OCI-LY3 (cell line): ENCODE data around the gene C12orf57.

ENCODE experiments used
- H2AFZ ChIP-seq: fragments of 200-600, 300-600 bp; shearing (Covaris generic); 2 replicates; pipeline ENCODE4 v1.6.0; 2014; ENCODE audit warnings: antibody characterized with exemption, low read depth, low read length
- H3K27ac ChIP-seq: fragments of 200-600, 300-600 bp; sonication (generic); 2 replicates; pipeline ENCODE4 v1.5.1; 2014; ENCODE audit warnings: mild to moderate bottlenecking, low read length, moderate library complexity, mixed read lengths
- H3K27me3 ChIP-seq: fragments of 200-600, 300-600 bp; sonication (generic); 2 replicates; pipeline ENCODE4 v1.6.1; 2014; ENCODE audit warnings: low read depth, low read length, mixed read lengths
- H3K36me3 ChIP-seq: fragments of 200-600, 300-600 bp; sonication (generic); replicated peaks from 2 replicates; pipeline ENCODE3; 2014; ENCODE audit warnings: low read depth, low read length, mixed read lengths
- H3K4me1 ChIP-seq: fragments of 300-600, 200-600 bp; sonication (generic); 2 replicates; pipeline ENCODE4 v1.6.1; 2014; ENCODE audit warnings: low read length, mixed read lengths
- H3K4me2 ChIP-seq: fragments of 200-600, 300-600 bp; sonication (generic); 2 replicates; pipeline ENCODE4 v1.6.1; 2014; ENCODE audit warnings: low read length, mixed read lengths
- H3K4me3 ChIP-seq: fragments of 300-600, 200-600 bp; sonication (generic); 2 replicates; pipeline ENCODE4 v1.5.1; 2014; ENCODE audit warnings: antibody characterized with exemption, mild to moderate bottlenecking, low read length, moderate library complexity
- H3K79me2 ChIP-seq: fragments of 300-600, 200-600 bp; shearing (Covaris generic); 2 replicates; pipeline ENCODE4 v1.6.1; 2014; ENCODE audit warnings: mild to moderate bottlenecking, low read length, mixed read lengths
- H3K9ac ChIP-seq: fragments of 300-600, 200-600 bp; shearing (Covaris generic); 2 replicates; pipeline ENCODE4 v1.6.0; 2014; ENCODE audit warnings: mild to moderate bottlenecking, low read length, moderate library complexity
- H3K9me3 ChIP-seq: fragments of 200-600, 300-600 bp; shearing (Covaris generic); 2 replicates; pipeline ENCODE4 v1.6.1; 2014; ENCODE audit warnings: low read length, mixed read lengths; ENCODE audit not compliant: insufficient read depth
- H4K20me1 ChIP-seq: fragments of 200-600, 300-600 bp; sonication (generic); 2 replicates; pipeline ENCODE4 v1.6.1; 2016; ENCODE audit warnings: low read length, mixed read lengths; ENCODE audit not compliant: insufficient read depth
- EZH2phosphoT487 ChIP-seq: fragments of 200-600 bp; shearing (Covaris generic); IDR thresholded peaks from 2 replicates; pipeline ENCODE4 v1.6.1; 2018; ENCODE audit warnings: antibody characterized with exemption, mixed run types, low read depth
- TF ChIP-seq, protein P1 (sequence below): fragments of 200-600, 300-600 bp; sonication (generic); IDR thresholded peaks from 2 replicates; pipeline ENCODE4 v1.5.1; 2014; ENCODE audit warnings: antibody characterized with exemption, low read length, low read depth

Gene C12orf57

DNA sequence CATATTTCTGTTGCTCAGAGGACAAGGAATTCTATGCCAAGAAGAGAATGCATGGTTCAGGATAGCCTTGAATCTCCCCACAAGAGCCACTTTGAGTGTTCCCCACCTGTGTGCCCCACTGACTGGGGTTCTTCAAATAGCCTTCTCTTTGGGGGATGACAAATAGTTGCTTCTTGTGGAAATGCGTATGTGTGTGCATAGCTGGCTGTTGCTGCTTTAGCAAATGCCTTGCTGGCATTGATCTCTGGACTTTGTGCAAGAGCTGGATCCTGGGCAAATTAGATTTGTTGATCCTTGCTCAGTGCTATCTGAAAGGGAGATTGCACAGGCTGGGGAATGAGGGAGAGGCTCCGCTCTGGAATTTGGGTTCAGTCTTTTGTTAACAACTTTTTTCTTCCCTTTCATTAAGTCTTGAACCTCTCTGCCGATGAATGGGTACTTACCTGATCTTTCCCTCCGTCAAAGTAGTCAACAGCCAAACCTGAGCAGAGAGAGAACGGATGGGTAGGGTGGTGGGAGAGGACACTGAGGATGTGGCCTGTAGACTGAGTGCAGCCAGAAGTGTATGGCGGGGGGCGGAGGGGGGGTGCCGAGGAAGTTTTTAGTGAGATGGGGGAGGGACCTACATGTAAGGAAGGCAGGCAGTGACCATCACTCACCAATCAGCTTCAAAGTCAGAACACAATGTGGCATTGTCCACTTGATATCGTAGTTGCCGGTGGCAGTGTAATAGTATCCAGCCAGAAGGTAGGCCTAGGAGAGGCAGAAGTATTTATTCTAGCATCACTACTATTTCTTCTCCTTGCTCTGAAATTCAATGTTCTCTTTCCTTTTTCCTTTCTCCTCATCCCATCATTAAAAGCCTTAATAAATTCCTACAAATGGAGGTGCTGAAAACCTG lies 37.6 kb downstream of the C12orf57 start:
- H3K9ac ChIP-seq, result no peak overlapping the region
- H3K36me3 ChIP-seq, result peaks cover 45% of the 10 kb centered on the region
- H3K4me2 ChIP-seq, result no peak overlapping the region
- no peaks in the 10 kb centered on the region for H3K4me1 ChIP-seq
- no peak overlapping the region for H2AFZ ChIP-seq
- H3K79me2 ChIP-seq, result no peaks in the 10 kb centered on the region
- TF ChIP-seq, protein P1, sequence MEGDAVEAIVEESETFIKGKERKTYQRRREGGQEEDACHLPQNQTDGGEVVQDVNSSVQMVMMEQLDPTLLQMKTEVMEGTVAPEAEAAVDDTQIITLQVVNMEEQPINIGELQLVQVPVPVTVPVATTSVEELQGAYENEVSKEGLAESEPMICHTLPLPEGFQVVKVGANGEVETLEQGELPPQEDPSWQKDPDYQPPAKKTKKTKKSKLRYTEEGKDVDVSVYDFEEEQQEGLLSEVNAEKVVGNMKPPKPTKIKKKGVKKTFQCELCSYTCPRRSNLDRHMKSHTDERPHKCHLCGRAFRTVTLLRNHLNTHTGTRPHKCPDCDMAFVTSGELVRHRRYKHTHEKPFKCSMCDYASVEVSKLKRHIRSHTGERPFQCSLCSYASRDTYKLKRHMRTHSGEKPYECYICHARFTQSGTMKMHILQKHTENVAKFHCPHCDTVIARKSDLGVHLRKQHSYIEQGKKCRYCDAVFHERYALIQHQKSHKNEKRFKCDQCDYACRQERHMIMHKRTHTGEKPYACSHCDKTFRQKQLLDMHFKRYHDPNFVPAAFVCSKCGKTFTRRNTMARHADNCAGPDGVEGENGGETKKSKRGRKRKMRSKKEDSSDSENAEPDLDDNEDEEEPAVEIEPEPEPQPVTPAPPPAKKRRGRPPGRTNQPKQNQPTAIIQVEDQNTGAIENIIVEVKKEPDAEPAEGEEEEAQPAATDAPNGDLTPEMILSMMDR, result no peak
- TF ChIP-seq EZH2phosphoT487, result no peak
- H3K9me3 ChIP-seq, result no peaks in the 10 kb centered on the region
- no peak overlapping the region for H3K4me3 ChIP-seq
- H4K20me1 ChIP-seq, result no peaks in the 10 kb centered on the region
- H3K27ac ChIP-seq, result no peak overlapping the region
- H3K27me3 ChIP-seq, result no peaks in the 10 kb centered on the region

DNA sequence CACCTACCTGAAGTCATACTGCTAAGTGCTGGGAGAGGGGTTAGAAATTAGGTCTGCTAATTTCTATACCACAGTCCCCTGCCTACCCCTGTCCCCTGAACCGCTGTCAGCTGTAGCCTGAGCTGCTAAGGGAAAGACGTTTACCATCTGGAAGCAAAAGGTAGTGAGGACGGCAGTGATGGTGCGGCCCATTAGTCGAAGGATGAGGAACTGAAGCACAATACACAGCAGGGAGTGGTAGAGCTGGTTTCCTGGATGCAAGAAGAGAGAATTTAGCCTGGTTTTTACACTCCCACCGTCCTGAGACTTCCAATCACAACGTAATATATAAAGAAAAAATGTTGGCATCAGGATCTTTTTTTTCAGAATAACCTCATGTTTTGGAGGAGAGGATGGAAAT lies 38.7 kb downstream of the C12orf57 start:
- no peaks in the 10 kb centered on the region for H3K9me3 ChIP-seq
- no peaks in the 10 kb centered on the region for H4K20me1 ChIP-seq
- no peak overlapping the region for H3K4me3 ChIP-seq
- no peak overlapping the region for H3K27ac ChIP-seq
- no peak overlapping the region for H3K4me2 ChIP-seq
- H3K4me1 ChIP-seq, result no peaks in the 10 kb centered on the region
- H3K9ac ChIP-seq, result no peak overlapping the region
- H3K36me3 ChIP-seq, result peaks cover 35% of the 10 kb centered on the region
- H3K79me2 ChIP-seq, result no peaks in the 10 kb centered on the region
- H3K27me3 ChIP-seq, result no peaks in the 10 kb centered on the region
- H2AFZ ChIP-seq, result no peak overlapping the region
- TF ChIP-seq, protein P1, result no peak
- TF ChIP-seq EZH2phosphoT487, result no peak

DNA sequence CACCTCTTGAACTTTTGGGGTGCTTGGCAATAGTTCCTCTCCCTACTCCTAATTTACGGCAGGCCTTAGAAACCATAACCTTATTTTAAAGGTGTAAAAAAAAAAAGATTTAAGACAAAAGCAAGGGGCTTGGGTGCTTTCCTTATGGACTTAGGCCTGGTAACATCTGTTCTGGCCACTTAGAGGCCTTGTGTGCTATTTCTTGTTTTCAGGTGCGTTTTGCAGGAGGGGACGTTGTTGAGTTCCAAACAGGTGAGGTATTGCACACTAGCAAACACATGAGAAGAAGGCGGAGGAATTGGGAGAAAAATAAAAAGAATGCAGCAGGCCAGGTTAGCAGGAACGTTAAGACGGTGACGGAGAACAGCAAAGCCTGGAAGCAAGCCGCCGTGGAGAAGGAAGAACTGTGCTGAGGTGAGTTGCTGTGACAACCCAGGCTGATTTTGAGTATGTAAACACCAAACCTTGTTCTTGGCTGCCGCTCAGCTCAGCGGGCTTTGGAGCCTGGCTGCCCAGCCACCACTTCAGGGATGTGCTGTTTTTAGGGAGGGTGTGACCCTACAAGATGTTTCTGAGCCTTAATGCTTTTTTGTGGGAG lies 44.2 kb downstream of the C12orf57 start:
- Histone ChIP-seq H3K79me2 (no peaks in the 10 kb centered on the region), H3K27ac (no peak overlapping the region), H3K9me3 (no peaks in the 10 kb centered on the region), H3K36me3 (peaks cover 14% of the 10 kb centered on the region), H3K4me2 (no peak overlapping the region), H3K27me3 (no peaks in the 10 kb centered on the region), H4K20me1 (no peaks in the 10 kb centered on the region), H3K4me3 (no peak overlapping the region), H3K4me1 (no peaks in the 10 kb centered on the region), H3K9ac (no peak overlapping the region), H2AFZ (no peak overlapping the region)
- TF ChIP-seq EZH2phosphoT487, result no peak
- TF ChIP-seq, protein P1, result no peak
